Ovary (tissue), 3 donors: Measurements from ENCODE around the gene CHPT1.

ENCODE experiments used
- POLR2A ChIP-seq: fragments of 450-650 bp; IDR thresholded peaks from one replicate; pipeline ENCODE4 v1.6.1; 2017; ENCODE audit warnings: antibody characterized with exemption, mild to moderate bottlenecking, moderate library complexity
- TF ChIP-seq, protein P1 (sequence below), 3 donors: fragments of 450-650 bp in 2 of 3; fragments of 200-600 bp in 1 of 3; IDR thresholded peaks; one replicate each; pipeline versions ENCODE4 v1.5.1 to v1.8.0; 2016 to 2022; ENCODE audit warnings: antibody characterized with exemption in 3 of 3, mild to moderate bottlenecking in 1 of 3
- donor health status: DM: no; HTN: no; CAD: no.

DNA sequence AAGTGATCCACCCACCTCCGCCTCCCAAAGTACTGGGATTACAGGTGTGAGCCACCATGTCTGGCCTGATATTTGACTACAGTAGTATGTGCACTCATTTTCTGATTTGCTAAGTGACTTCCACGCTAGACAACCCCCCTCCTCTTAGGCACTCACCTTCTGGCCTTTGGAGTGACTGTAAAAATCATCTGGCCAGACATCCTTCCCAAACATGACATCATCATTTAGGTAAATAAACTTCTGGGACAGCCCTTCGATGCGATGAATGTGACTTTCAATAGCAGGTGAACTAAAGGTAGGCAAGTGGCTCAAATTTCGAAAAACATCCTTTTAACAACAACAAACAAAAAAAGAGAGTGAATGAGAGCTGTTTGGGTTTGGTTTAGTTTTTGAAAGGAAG is 72.4 kb downstream of the CHPT1 start:
- TF ChIP-seq, protein P1, sequence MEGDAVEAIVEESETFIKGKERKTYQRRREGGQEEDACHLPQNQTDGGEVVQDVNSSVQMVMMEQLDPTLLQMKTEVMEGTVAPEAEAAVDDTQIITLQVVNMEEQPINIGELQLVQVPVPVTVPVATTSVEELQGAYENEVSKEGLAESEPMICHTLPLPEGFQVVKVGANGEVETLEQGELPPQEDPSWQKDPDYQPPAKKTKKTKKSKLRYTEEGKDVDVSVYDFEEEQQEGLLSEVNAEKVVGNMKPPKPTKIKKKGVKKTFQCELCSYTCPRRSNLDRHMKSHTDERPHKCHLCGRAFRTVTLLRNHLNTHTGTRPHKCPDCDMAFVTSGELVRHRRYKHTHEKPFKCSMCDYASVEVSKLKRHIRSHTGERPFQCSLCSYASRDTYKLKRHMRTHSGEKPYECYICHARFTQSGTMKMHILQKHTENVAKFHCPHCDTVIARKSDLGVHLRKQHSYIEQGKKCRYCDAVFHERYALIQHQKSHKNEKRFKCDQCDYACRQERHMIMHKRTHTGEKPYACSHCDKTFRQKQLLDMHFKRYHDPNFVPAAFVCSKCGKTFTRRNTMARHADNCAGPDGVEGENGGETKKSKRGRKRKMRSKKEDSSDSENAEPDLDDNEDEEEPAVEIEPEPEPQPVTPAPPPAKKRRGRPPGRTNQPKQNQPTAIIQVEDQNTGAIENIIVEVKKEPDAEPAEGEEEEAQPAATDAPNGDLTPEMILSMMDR (IDR thresholded peaks at IDR 0.05): no peak
- TF ChIP-seq POLR2A: no peak
